WTC11 (cell line): ENCODE data around the gene WNK3.

Source experiments
- CREB1 ChIP-seq: sonication (generic); formaldehyde crosslinking; IDR thresholded peaks from 2 replicates; pipeline ENCODE4 v1.8.0; 2023; ENCODE audit warnings: mild to moderate bottlenecking, missing genetic modification reagents
- CTCF ChIP-seq: fragments of 200-600 bp; IDR thresholded peaks from 2 replicates; pipeline ENCODE4 v1.8.0; 2022; ENCODE audit warnings: antibody characterized with exemption
- ELF4 ChIP-seq: sonication (generic); formaldehyde crosslinking; IDR thresholded peaks from 2 replicates; pipeline ENCODE4 v1.8.1; 2022; ENCODE audit warnings: low read depth, mild to moderate bottlenecking, moderate library complexity, missing genetic modification reagents
- FOXP1 ChIP-seq: sonication (generic); formaldehyde crosslinking; IDR thresholded peaks from 2 replicates; pipeline ENCODE4 v1.8.0; 2022; ENCODE audit warnings: missing genetic modification reagents, mild to moderate bottlenecking, moderate library complexity, borderline replicate concordance
- MAX ChIP-seq: sonication (generic); formaldehyde crosslinking; IDR thresholded peaks from 2 replicates; pipeline ENCODE4 v1.8.0; 2022; ENCODE audit warnings: mild to moderate bottlenecking, missing genetic modification reagents
- ZNF138 ChIP-seq: sonication (generic); formaldehyde crosslinking; conservative IDR thresholded peaks from 2 replicates; pipeline ENCODE4 v1.8.1; 2022; ENCODE audit warnings: mild to moderate bottlenecking, moderate library complexity, missing genetic modification reagents
- ZNF263 ChIP-seq: sonication (generic); formaldehyde crosslinking; IDR thresholded peaks from 2 replicates; pipeline ENCODE4 v1.8.1; 2022; ENCODE audit warnings: low read depth, mild to moderate bottlenecking, moderate library complexity, missing genetic modification reagents

- TF ChIP-seq CTCF (no peak), ELF4 (no peak), ZNF263 (CRISPR knock-in tag) (no peak), FOXP1 (CRISPR knock-in tag) (no peak), CREB1 (no peak), MAX (no peak), ZNF138 (CRISPR knock-in tag) (no peak)
Observed at GRCh38 chrX:54193085-54193821, 164.6 kb downstream of the WNK3 start.
